IPS-20b (cell line): ENCODE measurements around the gene KIF25.

Experiments
- H3K27ac ChIP-seq: one replicate; pipeline ENCODE4 v1.5.1; 2013; ENCODE audit warnings: low read length
- H3K27me3 ChIP-seq: 2 replicates; pipeline ENCODE4 v1.6.1; 2013; ENCODE audit warnings: mild to moderate bottlenecking, low read length, inconsistent platforms; ENCODE audit not compliant: insufficient read depth
- H3K36me3 ChIP-seq: 2 replicates; pipeline ENCODE4 v1.6.1; 2013; ENCODE audit warnings: low read depth, mild to moderate bottlenecking, inconsistent platforms, low read length, moderate library complexity; ENCODE audit not compliant: insufficient read depth
- H3K4me1 ChIP-seq: 2 replicates; pipeline ENCODE4 v1.6.1; 2013; ENCODE audit warnings: mild to moderate bottlenecking, control low read depth, inconsistent platforms, low read length, moderate library complexity; ENCODE audit not compliant: insufficient read depth
- H3K4me3 ChIP-seq: 2 replicates; pipeline ENCODE4 v1.5.1; 2013; ENCODE audit warnings: mild to moderate bottlenecking, low read length, inconsistent platforms
- H3K9ac ChIP-seq: 2 replicates; pipeline ENCODE4 v1.6.1; 2013; ENCODE audit warnings: low read depth, mild to moderate bottlenecking, inconsistent platforms, low read length, moderate library complexity
- H3K9me3 ChIP-seq: 2 replicates; pipeline ENCODE4 v1.6.1; 2013; ENCODE audit warnings: mild to moderate bottlenecking, low read depth, low read length, inconsistent platforms; ENCODE audit not compliant: insufficient read depth

Gene KIF25

DNA sequence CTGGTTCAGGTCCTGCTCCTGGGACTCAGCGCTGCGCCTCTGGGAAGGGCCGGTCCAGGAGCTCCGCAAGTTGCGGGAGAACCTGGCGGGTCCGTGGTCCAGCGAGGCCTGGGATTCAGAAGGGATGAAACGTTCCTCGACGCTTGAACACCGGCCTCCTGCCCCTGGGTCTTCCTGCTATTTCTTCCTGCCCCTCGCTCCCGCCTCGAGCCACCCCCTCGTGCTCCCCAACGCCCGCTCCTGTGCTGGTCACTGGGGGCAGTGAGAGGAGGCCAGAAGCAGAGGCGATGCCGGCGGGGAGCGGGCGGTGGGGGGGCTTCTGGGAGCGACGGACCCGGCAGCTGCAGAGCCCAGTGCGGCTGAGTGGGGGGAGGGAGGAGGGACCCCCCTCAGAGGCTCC lies 20.8 kb upstream of the KIF25 start:
- Histone ChIP-seq H3K27me3 (no peaks in the 10 kb centered on the region), H3K4me1 (peaks cover 14% of the 10 kb centered on the region; the same call in 1 of the 2 replicates), H3K9ac (no peak overlapping the region), H3K27ac (no peak overlapping the region), H3K36me3 (no peaks in the 10 kb centered on the region; the same call in 1 of the 2 replicates), H3K4me3 (no peak overlapping the region), H3K9me3 (no peaks in the 10 kb centered on the region)

DNA sequence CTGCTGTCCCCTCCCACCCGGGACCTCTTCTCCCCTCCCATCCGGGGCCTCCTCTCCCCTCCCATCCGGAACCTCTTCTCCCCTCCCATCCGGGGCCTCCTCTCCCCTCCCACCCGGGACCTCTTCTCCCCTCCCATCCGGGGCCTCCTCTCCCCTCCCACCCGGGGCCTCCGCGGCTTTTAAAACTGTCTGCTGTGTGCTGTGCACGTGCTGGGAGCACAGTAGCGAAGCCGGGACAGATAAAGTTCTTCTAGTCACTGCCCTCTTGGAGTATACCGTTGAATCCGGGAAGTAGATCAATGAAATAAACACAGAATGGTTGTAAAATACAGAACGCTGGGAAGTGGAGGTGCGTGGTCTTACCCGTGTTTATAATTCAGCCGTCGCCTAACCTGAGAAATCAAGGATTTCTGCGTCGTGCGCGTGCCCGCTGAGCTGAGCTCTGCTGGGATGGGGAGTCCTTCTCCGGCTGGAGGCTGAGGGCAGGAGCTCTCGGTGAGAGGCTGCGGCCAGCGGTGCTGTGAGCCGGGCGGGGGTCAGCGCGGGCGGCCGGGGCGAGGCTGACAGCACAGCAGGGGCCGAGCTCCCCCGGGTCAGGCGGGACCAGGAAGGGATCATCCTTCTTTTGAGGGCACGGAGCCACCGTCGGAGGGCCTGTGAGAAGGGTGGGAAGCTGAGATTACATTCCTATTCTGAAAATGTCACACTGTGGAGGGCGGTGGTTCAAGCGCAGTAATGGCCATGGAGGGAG lies 19.6 kb upstream of the KIF25 start:
- Histone ChIP-seq H3K9ac (no peak overlapping the region), H3K36me3 (no peaks in the 10 kb centered on the region), H3K27me3 (no peaks in the 10 kb centered on the region), H3K27ac (no peak overlapping the region), H3K4me3 (no peak overlapping the region), H3K4me1 (peaks cover 8% of the 10 kb centered on the region; the same call in 1 of the 2 replicates), H3K9me3 (no peaks in the 10 kb centered on the region)

DNA sequence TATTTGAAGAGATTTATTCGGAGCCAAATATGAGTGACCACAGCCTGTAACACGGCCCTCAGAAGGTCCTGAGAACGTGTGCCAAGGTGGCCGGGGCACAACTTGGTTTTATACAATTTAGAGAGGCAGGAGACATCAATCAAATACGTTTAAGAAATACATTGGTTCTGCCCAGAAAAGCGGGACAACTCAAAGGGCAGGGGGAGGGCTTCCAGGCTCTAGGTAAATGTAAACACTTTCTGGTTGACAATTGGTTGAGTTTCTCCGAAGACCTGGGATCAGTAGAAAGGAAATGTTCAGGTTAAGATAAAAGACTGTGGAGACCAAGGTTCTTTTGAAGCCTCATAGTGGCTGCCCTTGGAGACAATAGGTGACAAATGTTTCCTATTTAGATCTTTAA lies 18.9 kb upstream of the KIF25 start:
- Histone ChIP-seq H3K36me3 (no peaks in the 10 kb centered on the region), H3K4me3 (no peak overlapping the region), H3K27ac (no peak overlapping the region), H3K4me1 (0 out of 2 replicates have a peak, but pooled peaks cover 2% of the 10 kb centered on the region), H3K9ac (no peak overlapping the region), H3K9me3 (0 out of 2 replicates have a peak, but pooled peaks cover under 1% of the 10 kb centered on the region), H3K27me3 (no peaks in the 10 kb centered on the region)

DNA sequence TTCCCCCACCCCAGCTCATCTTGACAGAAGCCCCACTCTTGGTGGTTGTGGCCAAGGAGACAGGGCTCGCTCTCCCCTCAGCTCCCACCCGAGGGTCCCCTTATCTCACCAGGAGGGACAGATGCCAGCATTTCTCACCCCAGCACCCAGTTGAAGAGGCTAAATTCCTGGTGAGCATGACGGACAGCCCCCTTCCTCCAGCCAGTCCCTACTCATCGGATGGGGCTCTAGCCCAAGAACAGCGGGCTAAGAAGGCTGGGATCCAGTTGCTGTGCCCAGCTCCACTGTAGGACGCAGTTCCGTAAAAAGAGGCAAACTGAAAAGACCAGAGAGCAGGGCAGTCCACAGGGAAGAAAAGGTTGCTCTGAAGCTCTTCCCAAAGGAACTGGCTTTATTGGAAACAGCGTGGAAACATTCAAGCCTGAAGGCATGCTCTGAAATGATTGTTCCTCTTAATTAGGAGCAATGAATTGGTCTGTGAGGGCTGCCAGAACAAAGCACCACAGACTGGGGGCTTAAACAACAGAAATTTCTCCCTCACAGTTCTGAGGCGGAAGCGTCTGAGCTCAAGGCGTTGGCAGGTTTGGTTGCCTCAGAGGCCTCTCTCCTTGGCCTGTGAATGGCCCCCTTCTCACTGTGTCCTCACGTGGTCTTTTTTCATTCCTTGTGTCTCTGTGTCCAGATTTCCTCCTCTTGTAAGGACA lies 17.9 kb upstream of the KIF25 start:
- no peak overlapping the region for H3K27ac ChIP-seq
- no peaks in the 10 kb centered on the region for H3K36me3 ChIP-seq
- H3K9me3 ChIP-seq: 0 out of 2 replicates have a peak, but pooled peaks cover 7% of the 10 kb centered on the region
- no peak overlapping the region for H3K4me3 ChIP-seq
- no peak overlapping the region for H3K9ac ChIP-seq
- H3K27me3 ChIP-seq: no peaks in the 10 kb centered on the region
- H3K4me1 ChIP-seq: no peaks in the 10 kb centered on the region

DNA sequence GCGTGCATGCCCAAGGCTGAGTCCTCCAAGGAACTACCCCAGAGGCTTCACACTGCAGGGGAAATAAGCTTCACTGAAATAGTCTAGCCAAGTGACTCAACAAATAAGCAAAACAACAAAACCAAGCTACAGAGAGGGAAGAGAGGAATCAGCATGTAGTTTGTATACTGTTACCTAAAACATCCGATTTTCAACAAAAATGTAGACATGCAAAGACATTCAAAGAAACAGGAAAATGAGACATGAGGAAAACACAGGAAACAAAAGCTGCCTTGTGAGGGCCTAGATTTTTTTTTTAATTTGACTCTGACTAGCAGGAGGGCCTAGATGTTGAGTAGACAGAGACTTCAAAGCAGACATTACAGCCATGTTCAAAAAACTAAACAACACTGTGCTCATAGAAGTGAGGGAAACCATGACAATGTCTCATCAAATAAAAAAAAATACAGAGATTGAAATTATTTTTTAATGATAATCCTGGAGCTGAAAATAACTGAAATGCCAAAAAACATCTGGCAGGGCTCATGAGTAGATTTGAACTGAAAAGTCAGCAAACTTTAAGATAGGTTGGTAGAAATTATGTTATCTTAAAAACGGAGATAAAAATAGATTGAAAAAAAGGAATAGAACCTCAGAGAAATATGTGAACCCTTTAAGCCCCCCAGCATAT lies 16.4 kb upstream of the KIF25 start:
- Histone ChIP-seq H3K27ac (no peak overlapping the region), H3K4me1 (no peaks in the 10 kb centered on the region), H3K36me3 (no peaks in the 10 kb centered on the region), H3K4me3 (no peak overlapping the region), H3K9ac (no peak overlapping the region), H3K27me3 (no peaks in the 10 kb centered on the region), H3K9me3 (0 out of 2 replicates have a peak, but pooled peaks cover 7% of the 10 kb centered on the region)

DNA sequence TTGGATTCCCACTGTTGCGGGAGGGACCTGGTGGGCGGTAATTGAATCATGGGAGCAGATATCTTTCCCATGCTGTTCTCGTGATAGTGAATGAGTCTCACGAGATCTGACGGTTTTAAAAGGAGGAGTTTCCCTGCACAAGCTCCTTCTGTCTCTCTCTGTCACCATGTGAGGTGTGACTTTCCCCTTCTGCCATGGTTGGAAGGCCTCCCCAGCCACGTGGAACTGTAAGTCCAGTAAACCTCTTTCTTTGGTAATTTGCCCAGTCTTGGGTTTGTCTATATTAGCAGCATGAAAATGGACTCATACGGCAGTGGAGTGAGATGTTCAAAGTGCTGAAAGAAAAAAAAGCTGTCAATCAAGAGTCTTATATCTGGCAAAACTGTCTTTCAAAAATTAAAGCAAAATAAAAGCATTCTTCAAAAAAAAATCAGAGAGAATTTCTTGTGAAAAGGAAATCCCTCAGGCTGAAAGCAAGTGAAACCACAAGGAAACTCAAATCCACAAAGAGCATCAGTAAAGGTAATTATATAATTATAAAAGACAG lies 15.5 kb upstream of the KIF25 start:
- H3K9me3 ChIP-seq: peaks cover 7% of the 10 kb centered on the region; the same call in 1 of the 2 replicates
- H3K9ac ChIP-seq: no peak overlapping the region
- H3K4me3 ChIP-seq: no peak overlapping the region
- H3K27ac ChIP-seq: no peak overlapping the region
- no peaks in the 10 kb centered on the region for H3K4me1 ChIP-seq
- H3K36me3 ChIP-seq: no peaks in the 10 kb centered on the region
- H3K27me3 ChIP-seq: no peaks in the 10 kb centered on the region

DNA sequence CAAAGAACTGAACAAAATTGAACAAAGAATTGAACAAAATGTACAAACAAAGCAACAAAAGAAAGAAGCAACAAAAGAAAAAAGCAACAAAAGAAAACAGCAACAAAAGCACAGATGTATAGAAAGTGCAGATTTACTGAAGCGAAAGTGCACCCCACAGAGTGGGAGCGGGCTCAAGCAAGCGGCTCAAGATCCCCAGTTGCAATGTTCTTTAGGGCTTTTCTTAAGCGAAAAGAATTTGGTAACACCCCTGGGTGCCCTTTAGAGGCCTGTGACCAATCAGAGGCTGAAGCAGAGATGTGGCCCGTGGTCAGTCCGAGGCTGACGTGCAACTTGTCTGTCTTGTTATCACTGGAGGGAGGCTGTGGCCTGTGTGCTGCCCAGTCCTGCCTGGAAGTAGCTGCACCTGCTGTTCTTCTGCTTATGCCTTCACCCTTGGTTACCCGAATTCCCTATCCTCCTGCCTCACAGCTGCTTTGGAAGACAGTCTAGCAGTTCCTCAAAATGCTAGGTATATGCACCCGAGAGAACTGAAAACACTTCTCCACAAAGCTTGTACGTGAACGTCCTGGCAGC lies 13.2 kb upstream of the KIF25 start:
- peaks cover 7% of the 10 kb centered on the region; the same call in 1 of the 2 replicates for H3K9me3 ChIP-seq
- no peaks in the 10 kb centered on the region for H3K4me1 ChIP-seq
- no peaks in the 10 kb centered on the region for H3K36me3 ChIP-seq
- no peak overlapping the region for H3K9ac ChIP-seq
- H3K27me3 ChIP-seq: no peaks in the 10 kb centered on the region
- H3K27ac ChIP-seq: no peak overlapping the region
- no peak overlapping the region for H3K4me3 ChIP-seq

DNA sequence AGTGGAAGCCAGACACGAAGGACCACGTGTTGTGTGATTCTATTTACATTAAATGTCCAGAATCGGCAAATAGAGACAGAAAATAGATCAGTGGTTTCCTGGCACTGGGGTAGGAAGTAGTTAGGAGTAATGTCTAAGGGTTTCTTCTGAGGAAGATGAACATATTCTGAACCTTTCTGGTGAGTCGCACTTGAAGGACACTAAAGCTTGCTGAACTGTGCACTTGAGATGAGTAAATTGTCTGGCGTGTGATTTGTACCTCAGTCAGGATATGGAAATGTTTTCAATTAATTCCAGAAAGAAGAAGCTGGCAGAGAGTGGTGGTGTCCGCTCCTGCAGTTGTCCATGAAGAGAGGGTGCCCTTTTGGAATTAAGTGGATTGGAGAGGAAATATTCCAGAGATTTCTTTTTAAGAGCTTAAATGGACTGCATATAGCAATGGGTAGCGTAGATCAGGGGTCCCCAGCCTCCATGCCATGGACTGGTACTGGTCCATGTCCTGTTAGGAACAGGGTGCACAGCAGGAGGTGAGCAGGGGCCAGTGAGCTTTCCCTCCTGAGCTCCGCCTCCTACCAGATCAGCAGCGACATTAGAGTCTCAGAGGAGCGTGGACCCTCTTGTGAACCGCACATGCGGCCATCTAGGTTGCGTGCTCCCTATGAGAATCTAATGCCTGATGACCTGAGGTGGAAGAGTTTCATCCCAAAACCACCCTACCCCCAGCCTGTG lies 12.4 kb upstream of the KIF25 start:
- Histone ChIP-seq H3K9ac (no peak overlapping the region), H3K9me3 (peaks cover 7% of the 10 kb centered on the region; the same call in 1 of the 2 replicates), H3K27me3 (no peaks in the 10 kb centered on the region)

DNA sequence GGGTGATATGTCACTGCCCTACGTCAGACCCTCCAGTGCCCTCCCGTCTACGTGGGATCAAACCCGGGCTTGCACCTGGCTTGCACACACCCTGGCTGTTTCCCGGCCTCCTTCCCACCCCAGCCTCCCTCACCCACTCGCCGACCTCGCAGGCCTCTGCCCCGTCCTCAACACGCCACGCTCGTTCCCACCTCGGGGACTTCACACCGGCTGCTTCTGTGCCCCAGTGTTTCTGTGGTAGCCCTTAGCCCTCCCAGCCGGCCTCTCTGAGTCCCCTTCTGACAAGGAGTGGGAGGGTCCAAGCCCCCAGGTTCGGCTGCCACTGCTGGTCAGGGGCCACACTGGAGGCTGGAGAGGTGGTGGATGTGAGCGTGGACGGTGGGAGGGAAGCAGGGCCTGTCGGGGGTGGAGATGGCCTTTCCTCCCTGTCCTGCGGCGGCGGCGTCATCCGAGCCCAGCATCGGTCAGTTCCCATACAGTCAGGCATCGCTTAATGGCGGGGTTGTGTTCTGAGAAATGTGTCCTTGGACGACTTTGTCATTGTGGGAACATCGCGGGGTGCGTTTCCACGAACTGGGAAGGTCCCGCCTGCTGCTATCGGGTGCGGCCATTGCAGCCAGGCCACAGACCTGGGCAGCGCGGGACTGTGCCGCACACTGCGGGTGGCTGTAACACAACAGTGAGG lies 11.4 kb upstream of the KIF25 start:
- Histone ChIP-seq H3K36me3 (no peaks in the 10 kb centered on the region), H3K4me1 (no peaks in the 10 kb centered on the region), H3K9me3 (peaks cover 7% of the 10 kb centered on the region; the same call in 1 of the 2 replicates), H3K4me3 (no peak overlapping the region), H3K9ac (no peak overlapping the region), H3K27me3 (no peaks in the 10 kb centered on the region), H3K27ac (no peak overlapping the region)

More for the DNA sequence above, 12.4 kb upstream of the KIF25 start:
- no peak overlapping the region for H3K27ac ChIP-seq
- no peak overlapping the region for H3K4me3 ChIP-seq
- H3K4me1 ChIP-seq: no peaks in the 10 kb centered on the region
- no peaks in the 10 kb centered on the region for H3K36me3 ChIP-seq

DNA sequence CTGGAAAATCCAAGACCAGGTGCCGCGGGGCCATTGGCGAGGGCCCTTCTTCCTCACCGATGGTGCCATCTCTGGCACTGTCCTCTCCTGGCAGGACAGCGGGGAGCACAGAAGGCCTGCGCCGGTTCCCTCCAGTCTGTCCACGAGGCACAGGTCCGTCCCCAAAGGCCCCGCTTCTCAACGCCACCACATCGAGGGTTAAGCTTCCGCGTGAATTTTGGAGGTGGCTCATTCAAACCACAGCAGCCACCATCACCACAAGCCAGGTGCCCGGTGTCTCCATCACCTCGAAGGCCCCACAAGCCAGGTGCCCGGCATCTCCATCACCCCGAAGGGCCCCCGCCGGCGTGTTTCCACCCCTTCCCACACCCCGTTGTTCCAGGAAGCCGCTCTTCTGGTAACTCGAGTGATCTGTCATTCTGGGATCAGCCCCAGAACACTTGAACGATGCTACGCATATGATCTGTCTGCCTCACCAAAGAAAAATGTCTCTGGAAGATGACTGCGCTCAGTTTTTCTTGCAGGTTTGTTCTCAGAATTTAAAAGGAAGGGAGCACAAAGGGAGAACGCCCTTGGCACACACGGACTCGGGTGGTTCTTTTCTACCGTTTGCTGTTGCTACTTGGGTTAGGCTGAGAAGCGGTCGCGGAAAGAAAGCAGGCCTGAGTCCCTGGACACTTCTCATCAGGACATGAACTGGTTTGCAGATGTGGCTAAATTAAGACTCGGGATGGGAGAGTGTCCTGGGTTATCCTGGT lies 9.9 kb upstream of the KIF25 start:
- Histone ChIP-seq H3K27ac (no peak overlapping the region), H3K4me1 (no peaks in the 10 kb centered on the region), H3K9me3 (peaks cover 7% of the 10 kb centered on the region; the same call in 1 of the 2 replicates), H3K36me3 (no peaks in the 10 kb centered on the region), H3K27me3 (no peaks in the 10 kb centered on the region), H3K4me3 (no peak overlapping the region), H3K9ac (no peak overlapping the region)
